SW480 (cell line): ENCODE results near the gene TGFB1.

ENCODE experiments used
- DNase-seq: peaks from one replicate; pipeline ENCODE4 v3.0.0-alpha.2; 2016; ENCODE audit warnings: low spot score

TGFB1 gene

GRCh38 chr19:41341669-41342490 lies 11.8 kb downstream of the TGFB1 start:
- DNase-seq = no peak

DNA sequence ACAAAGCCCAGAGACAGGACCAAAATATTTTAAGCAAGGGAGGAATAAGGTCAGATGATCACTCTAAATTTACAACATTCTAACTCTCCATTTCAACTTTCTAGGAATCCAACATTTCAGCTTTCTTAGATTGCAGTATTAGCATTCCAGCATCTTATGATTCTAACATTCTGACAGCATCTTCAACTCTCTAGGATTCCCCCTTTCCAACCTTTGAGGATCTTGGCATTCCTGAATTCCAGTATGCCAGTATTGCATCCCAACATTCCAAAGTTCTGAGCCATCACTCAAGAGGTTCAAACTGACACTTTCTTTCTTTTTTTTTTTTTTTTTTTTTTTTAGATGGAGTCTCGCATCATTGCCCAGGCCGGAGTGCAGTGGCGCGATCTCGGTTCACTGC lies 13.8 kb downstream of the TGFB1 start:
- DNase-seq = no peak

DNA sequence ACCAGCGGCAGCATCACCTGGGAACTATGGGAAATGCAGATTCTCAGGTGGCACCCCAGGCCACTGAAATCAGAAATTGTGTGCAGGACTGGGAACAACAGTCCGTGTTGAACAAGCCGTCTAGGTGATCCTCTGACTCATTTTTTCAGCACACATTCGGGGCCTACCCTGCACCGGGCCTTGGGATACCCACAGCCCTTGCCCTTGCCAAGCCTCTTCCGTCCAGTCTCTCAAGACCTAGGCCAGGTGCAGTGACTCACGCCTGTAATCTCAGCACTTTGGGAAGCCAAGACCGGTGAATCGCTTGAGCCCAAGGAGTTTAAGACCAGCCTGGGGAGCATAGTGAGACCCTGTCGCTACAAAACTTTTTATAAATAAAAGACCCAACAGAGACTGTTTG lies 18.3 kb downstream of the TGFB1 start:
- no peak for DNase-seq

GRCh38 chr19:41334793-41335192 lies 18.9 kb downstream of the TGFB1 start:
- no peak for DNase-seq

- DNase-seq = no peak
These were observed 21.3 kb downstream of the TGFB1 start for GRCh38 chr19:41332468-41332867.

GRCh38 chr19:41332000-41332399 lies 21.7 kb downstream of the TGFB1 start:
- DNase-seq = no peak

GRCh38 chr19:41330946-41331678 lies 22.6 kb downstream of the TGFB1 start:
- no peak for DNase-seq

DNA sequence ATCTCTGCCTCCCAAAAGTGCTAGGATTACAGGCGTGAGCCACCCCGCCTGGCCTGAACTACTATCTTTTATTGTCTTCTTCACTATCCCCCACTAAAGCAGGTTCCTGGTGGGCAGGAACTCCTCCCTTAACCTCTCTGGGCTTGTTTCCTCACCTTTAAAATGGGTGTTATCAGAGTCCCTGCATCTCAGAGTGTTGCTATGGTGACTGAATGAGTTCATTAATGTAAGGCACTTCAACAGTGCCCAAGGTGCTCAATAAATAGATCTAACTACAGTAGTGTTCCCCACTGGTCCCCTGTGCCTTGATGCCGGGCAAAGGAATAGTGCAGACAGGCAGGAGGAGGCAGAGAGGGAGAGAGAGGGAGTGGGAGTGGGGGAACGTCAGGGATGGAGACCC lies 23.2 kb downstream of the TGFB1 start:
- DNase-seq = no peak

- DNase-seq = no peak
These were observed 24.9 kb downstream of the TGFB1 start for GRCh38 chr19:41328842-41329225.

GRCh38 chr19:41328157-41328841 lies 25.4 kb downstream of the TGFB1 start:
- DNase-seq = no peak

DNA sequence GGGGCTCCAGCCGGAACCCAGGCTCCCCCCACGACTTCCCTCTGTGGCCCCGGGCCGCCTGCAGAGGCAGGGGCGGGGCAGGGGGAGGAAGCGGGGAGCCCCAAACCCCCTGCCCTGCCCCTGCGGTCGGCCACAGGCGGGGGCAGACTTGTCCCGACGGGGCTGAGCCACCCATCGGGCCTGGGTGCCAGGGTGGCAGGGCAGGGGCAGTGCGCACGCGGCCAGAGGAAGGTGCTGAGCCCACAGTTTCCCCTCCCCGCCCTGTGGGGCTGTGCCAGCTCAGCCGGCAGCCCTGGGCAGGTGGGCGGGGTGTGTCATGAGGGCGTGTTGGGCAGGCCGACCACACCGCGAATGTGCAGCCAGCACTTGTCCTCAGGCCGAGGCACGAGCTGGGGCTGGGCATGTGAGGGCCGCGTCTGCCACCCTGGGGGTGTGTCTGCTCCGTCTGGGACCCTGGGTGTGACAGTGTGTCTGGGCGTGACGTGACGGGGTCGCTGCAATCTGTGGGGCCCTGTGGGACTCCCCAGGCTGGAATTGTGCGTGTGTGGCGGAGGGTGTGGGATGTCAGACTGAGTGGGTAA lies 26.1 kb downstream of the TGFB1 start:
- DNase-seq = peak; percentile 95

GRCh38 chr19:41327076-41327575 lies 26.6 kb downstream of the TGFB1 start:
- DNase-seq = peak; percentile 62

DNA sequence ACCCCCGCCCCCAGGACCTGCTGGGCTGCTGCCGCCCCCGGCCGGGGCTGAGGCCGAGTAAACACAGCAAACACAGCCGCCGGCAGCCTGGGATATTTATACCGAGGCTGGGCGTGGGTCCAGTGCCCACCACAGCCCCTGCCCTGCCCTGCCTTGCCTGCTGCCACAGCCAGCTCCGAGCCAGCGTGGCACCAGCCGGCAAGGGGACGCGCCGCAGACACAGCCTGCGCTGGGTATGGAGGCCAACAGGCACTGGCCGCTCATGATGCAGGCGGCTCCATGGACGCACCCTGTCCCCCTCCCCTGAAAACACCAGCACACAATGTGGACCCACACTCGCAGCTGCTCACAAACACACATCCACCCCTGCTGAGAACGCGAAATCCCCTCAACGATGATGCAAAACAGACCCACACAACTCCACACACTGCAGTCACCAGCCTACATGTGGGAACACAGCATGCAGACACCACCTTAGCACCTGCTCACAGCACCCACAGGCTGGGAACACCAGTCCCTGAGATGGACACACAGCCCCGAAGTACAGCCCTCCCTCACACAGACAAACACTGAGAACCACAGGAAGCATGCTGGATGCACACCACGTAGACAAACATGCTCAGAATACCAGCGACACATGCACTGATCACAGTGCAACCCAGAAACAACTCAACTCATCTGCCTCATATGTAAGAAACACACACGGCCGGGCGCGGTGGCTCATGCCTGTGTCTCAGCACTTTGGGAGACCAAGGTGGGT lies 27.6 kb downstream of the TGFB1 start:
- peak; percentile 69 for DNase-seq

GRCh38 chr19:41325640-41325946 lies 28.1 kb downstream of the TGFB1 start:
- DNase-seq = no peak

- DNase-seq = peak; percentile 72
These were observed 28.6 kb downstream of the TGFB1 start for GRCh38 chr19:41324921-41325639.

DNA sequence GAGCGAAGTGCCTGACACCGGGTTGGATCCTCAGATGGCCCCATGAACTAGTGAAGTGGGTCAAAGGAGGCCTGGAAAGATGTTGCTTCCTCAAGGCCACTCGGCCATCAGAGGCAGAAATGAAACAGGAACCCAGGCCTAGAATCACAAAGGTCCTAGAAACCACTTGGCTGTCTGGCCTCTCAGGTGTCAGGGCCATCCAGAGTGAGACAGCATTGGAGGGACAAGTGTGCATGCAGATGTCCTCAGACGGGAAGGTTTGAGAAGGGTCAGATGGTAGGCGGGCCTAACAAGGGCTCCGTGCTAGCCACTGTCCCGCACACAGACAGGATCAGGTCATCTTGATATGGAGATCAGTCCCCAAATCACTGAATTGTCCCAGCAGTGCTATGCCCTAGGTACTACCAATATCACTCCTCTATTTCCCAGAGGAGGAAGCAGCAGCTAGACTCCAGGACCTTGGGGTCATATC lies 29.5 kb downstream of the TGFB1 start:
- DNase-seq = no peak

DNA sequence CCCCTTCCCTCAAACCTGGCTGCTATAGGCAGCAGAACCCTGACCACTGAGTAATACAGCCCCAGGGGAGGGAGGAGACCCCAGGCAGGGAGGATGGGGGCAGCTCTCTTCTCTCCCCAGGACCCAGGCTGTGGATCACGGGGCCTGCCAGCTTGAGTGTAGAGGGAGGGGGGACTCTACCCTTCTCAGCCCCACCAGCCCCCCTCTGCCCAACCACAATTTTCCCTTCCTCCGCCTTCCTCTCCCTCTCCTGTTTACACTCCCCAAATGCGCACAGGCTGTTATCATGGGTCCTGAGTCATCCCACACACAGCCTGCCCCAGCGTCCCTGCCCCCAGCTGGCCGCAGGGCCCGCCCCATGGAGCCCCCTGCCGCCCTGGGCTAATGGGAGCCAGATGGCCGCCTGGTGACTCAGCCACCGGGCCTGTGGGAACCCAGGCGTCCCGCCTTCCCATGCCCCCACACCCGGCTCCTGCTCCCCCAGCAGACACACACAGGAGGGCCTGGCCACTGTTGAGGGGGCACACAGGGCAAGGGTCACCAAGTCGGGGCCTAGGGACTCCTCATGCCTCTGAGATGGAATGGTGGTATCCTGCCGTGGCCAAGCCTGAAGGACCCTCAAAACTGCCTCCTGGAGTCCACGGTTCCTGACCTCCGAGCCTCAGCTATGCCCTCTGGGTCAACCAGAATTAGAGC lies 30.1 kb downstream of the TGFB1 start:
- DNase-seq = peak; percentile 68

GRCh38 chr19:41323023-41323422 lies 30.7 kb downstream of the TGFB1 start:
- DNase-seq = no peak

DNA sequence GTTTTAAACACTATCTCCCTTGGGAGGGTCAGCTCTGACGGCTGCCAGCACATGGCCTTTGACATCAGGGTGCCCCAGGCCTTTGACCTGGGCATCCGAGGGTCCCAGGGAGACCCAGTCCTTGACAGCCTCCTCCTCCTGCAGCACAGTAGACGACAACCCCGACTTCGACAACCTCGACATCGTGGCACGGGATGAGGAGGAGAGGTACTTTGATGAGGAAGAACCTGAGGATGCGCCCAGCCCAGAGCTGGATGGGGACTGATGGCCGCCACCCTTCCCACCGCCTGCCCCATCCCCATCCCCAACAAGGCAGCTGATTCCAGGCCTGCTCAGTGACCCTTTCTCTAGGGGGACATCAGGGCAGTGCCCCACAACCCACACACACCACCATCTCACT lies 31.3 kb downstream of the TGFB1 start:
- DNase-seq = no peak

GRCh38 chr19:41321600-41322270 lies 32.0 kb downstream of the TGFB1 start:
- DNase-seq = peak; percentile 44
